ENCODE results near the gene INSYN2B. TPM values are rescaled to one million over a fixed set of nuclear protein-coding genes. Genes with fewer than 3 reads are reported as not detected.

Gene INSYN2B
- total and polyA plus RNA-seq, 2 experiments from 2014 or later = not detected

DNA sequence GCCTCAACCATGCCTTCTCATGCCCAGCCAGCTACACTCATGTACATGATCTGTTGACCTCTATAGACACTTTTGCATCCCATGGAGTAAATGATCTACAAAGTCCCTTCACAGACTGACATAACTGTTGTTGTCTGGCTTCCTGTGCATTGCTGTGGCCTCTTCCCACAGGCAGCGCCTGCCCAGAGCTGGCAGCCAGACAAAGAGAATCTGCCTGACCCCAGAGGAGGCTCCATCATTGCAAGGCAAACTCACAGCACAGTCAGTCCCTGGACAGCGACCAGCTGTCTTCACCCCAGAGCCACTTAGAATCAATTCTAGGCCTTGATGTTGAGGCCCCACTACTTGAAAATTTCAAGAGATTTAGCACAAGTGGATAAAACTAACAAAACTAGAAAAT, 65.5 kb downstream of the INSYN2B start:
- peaks cover 4% of the 10 kb centered on the region; the same call in 2 of the 3 replicates for H3K4me1 Mint-ChIP-seq
- no peaks in the 10 kb centered on the region for H3K36me3 ChIP-seq (ENCODE audit: insufficient read depth)

DNA sequence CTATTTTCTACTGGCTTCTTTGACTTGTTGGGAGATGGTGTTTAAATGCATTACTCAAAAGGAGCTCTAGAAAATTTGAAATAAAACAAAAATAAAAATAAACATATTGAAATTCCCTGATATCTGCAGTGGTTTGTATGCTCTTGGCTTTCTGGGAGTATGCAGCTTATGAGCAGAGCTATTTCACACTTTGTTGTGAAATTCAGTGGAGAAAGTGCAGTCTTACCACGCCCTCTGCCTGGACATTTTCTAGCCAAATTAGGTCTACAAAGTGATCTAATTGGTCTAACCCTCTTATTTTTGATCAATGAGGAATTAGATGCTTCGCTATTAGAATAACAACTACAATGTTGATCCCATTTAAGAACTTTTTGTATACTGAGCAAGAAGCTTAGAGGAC, 66.8 kb downstream of the INSYN2B start:
- H3K27ac ChIP-seq (ENCODE audit: low read depth) = no peak overlapping the region
- H2AFZ ChIP-seq = no peak overlapping the region
- no peaks in the 10 kb centered on the region for H3F3A ChIP-seq (replicated peaks; ENCODE audit: low read depth)
- DNase-seq (ENCODE audit: low spot score) = no peak
- H3K4me2 ChIP-seq = no peak overlapping the region
- no peaks in the 10 kb centered on the region for H3K4me1 ChIP-seq (ENCODE audit: insufficient read depth)
- no peaks in the 10 kb centered on the region for H3K9me2 ChIP-seq (ENCODE audit: insufficient read depth)
- peaks cover 6% of the 10 kb centered on the region for H3K27me3 Mint-ChIP-seq (ENCODE audit: insufficient read depth, low read depth, poor library complexity)
- ATAC-seq = no peak
- H4K20me1 ChIP-seq (replicated peaks; ENCODE audit: insufficient read depth) = no peaks in the 10 kb centered on the region
- H3K36me3 Mint-ChIP-seq (ENCODE audit: low read depth) = no peaks in the 10 kb centered on the region
- no peaks in the 10 kb centered on the region for H3K79me2 ChIP-seq (replicated peaks; ENCODE audit: insufficient read depth)
- no peaks in the 10 kb centered on the region for H3K9me3 Mint-ChIP-seq
- H3K4me3 Mint-ChIP-seq = no peak overlapping the region
- no peaks in the 10 kb centered on the region; the same call in 2 of the 3 replicates for H3K4me1 Mint-ChIP-seq
- H3K27me3 ChIP-seq (ENCODE audit: insufficient read depth) = no peaks in the 10 kb centered on the region
- H3K36me3 ChIP-seq (ENCODE audit: insufficient read depth) = no peaks in the 10 kb centered on the region
- H3K27ac Mint-ChIP-seq = no peak overlapping the region
- H3K4me3 ChIP-seq = no peak overlapping the region
- no peak for TF ChIP-seq CREB1 (CRISPR knock-in tag; IDR thresholded peaks at IDR 0.05; ENCODE audit: low read depth)
- TF ChIP-seq, protein P1, sequence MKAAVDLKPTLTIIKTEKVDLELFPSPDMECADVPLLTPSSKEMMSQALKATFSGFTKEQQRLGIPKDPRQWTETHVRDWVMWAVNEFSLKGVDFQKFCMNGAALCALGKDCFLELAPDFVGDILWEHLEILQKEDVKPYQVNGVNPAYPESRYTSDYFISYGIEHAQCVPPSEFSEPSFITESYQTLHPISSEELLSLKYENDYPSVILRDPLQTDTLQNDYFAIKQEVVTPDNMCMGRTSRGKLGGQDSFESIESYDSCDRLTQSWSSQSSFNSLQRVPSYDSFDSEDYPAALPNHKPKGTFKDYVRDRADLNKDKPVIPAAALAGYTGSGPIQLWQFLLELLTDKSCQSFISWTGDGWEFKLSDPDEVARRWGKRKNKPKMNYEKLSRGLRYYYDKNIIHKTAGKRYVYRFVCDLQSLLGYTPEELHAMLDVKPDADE (IDR thresholded peaks at IDR 0.05) = no peak
- TF ChIP-seq JUNB (IDR thresholded peaks at IDR 0.05; ENCODE audit: unreplicated experiment) = no peak
- no peak for TF ChIP-seq EZH2 (IDR thresholded peaks at IDR 0.05; ENCODE audit: low read depth, unreplicated experiment)
- no peak for TF ChIP-seq ZNF114 (CRISPR knock-in tag; IDR thresholded peaks at IDR 0.05)
- TF ChIP-seq POLR2AphosphoS5 (IDR thresholded peaks at IDR 0.05; ENCODE audit: low read depth) = no peak
- TF ChIP-seq, protein P2, sequence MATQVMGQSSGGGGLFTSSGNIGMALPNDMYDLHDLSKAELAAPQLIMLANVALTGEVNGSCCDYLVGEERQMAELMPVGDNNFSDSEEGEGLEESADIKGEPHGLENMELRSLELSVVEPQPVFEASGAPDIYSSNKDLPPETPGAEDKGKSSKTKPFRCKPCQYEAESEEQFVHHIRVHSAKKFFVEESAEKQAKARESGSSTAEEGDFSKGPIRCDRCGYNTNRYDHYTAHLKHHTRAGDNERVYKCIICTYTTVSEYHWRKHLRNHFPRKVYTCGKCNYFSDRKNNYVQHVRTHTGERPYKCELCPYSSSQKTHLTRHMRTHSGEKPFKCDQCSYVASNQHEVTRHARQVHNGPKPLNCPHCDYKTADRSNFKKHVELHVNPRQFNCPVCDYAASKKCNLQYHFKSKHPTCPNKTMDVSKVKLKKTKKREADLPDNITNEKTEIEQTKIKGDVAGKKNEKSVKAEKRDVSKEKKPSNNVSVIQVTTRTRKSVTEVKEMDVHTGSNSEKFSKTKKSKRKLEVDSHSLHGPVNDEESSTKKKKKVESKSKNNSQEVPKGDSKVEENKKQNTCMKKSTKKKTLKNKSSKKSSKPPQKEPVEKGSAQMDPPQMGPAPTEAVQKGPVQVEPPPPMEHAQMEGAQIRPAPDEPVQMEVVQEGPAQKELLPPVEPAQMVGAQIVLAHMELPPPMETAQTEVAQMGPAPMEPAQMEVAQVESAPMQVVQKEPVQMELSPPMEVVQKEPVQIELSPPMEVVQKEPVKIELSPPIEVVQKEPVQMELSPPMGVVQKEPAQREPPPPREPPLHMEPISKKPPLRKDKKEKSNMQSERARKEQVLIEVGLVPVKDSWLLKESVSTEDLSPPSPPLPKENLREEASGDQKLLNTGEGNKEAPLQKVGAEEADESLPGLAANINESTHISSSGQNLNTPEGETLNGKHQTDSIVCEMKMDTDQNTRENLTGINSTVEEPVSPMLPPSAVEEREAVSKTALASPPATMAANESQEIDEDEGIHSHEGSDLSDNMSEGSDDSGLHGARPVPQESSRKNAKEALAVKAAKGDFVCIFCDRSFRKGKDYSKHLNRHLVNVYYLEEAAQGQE (IDR thresholded peaks at IDR 0.05; ENCODE audit: unreplicated experiment) = no peak

More for the DNA sequence above, 65.5 kb downstream of the INSYN2B start:
- DNase-seq (ENCODE audit: low spot score) (peak; percentile 32), ATAC-seq (peak; percentile 88)
- no peak for TF ChIP-seq JUNB (IDR thresholded peaks at IDR 0.05; ENCODE audit: unreplicated experiment)
- TF ChIP-seq, protein P2 (IDR thresholded peaks at IDR 0.05; ENCODE audit: unreplicated experiment) = peak; percentile 71
- Mint-ChIP-seq H3K36me3 (ENCODE audit: low read depth) (no peaks in the 10 kb centered on the region), H3K9me3 (no peaks in the 10 kb centered on the region), H3K4me3 (no peak overlapping the region), H3K27me3 (ENCODE audit: insufficient read depth, low read depth, poor library complexity) (peaks cover 6% of the 10 kb centered on the region), H3K27ac (no peak overlapping the region)
- Histone ChIP-seq H3K4me2 (no peak overlapping the region), H4K20me1 (replicated peaks; ENCODE audit: insufficient read depth) (no peaks in the 10 kb centered on the region), H3K27ac (ENCODE audit: low read depth) (no peak overlapping the region), H3K79me2 (replicated peaks; ENCODE audit: insufficient read depth) (no peaks in the 10 kb centered on the region), H3K9me2 (ENCODE audit: insufficient read depth) (no peaks in the 10 kb centered on the region), H3K27me3 (ENCODE audit: insufficient read depth) (no peaks in the 10 kb centered on the region), H3F3A (replicated peaks; ENCODE audit: low read depth) (no peaks in the 10 kb centered on the region), H2AFZ (no peak overlapping the region), H3K4me1 (ENCODE audit: insufficient read depth) (no peaks in the 10 kb centered on the region), H3K4me3 (no peak overlapping the region)
